GM19455 (cell line): Measurements from ENCODE around the gene RARA.
A peak's percentile ranks its signal among the peaks of the same experiment; 100 is the strongest.

ENCODE experiments used
- ATAC-seq: cut with Tn5 transposase; IDR thresholded peaks from one replicate; pipeline ENCODE4 v1.9.1; 2021; ENCODE audit not compliant: unreplicated experiment

Gene RARA

GRCh38 chr17:40309031-40309948, at the start of gene RARA:
Gene RARA (plus strand): TSS chr17:40309180. CDS start chr17:40331219, 22,039 bp downstream.
- ATAC-seq, result no peak

- ATAC-seq, result no peak
Observed at GRCh38 chr17:40259505-40259904, 49.5 kb upstream of the RARA start.

- ATAC-seq, result no peak
Observed at GRCh38 chr17:40260528-40260927, 48.5 kb upstream of the RARA start.

DNA sequence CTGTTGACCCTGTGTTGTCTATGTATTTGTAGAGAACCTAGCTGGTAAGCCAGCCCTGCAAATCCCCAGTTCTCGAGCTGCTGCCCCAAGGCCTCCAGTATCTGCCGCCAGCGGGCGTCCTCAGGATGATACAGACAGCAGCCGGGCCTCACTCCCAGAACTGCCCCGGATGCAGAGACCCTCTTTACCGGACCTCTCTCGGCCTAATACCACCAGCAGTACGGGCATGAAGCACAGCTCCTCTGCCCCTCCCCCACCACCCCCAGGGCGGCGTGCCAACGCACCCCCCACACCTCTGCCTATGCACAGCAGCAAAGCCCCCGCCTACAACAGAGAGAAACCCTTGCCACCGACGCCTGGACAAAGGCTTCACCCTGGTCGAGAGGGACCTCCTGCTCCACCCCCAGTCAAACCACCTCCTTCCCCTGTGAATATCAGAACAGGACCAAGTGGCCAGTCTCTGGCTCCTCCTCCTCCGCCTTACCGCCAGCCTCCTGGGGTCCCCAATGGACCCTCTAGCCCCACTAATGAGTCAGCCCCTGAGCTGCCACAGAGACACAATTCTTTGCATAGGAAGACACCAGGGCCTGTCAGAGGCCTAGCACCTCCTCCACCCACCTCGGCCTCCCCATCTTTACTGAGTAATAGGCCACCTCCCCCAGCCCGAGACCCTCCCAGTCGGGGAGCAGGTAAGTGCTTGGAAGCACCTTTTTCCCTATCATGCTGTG, 44.4 kb upstream of the RARA start:
- ATAC-seq, result no peak

- ATAC-seq, result no peak
Observed at GRCh38 chr17:40265337-40265736, 43.6 kb upstream of the RARA start.

DNA sequence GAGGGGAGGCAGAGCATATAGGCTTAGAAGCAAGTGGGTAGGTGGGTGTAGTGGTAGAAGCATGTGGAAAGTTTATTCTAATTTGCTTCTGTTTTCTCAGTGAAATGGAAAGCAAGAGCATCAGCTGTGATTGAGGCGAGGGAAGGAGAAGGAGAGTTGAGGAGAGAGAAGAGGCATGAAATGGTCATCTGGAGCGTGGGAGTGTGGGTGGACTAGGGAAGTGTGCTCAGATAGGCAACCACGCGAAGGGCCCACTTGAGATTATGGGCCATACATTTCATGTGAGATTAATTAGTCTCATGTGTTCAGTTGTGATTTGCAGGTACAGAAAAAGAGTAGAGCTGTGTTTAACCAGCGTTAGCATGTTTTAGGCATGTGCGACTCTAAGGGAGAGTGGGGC, 42.1 kb upstream of the RARA start:
- ATAC-seq, result no peak

GRCh38 chr17:40268141-40268712, 40.8 kb upstream of the RARA start:
- no peak for ATAC-seq

DNA sequence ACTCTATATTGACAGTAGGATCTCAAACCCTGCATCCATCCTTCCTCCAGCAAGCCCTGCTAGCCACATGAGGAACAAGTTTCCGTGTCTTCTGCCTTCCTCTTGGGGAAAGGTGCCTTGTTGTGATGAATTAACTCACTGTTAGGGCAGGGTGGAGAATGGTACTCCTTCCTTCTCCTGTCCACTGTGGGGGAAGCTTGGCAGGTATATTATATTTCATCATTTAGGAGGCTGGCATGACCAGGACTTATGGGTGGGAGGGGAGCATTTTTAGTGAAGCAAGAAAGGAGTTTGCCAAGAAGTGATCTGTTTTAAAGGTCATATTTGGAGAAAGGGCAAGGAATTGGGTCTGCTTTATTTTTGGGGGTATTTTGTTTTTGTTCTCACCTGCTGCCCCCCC, 30.6 kb upstream of the RARA start:
- no peak for ATAC-seq

DNA sequence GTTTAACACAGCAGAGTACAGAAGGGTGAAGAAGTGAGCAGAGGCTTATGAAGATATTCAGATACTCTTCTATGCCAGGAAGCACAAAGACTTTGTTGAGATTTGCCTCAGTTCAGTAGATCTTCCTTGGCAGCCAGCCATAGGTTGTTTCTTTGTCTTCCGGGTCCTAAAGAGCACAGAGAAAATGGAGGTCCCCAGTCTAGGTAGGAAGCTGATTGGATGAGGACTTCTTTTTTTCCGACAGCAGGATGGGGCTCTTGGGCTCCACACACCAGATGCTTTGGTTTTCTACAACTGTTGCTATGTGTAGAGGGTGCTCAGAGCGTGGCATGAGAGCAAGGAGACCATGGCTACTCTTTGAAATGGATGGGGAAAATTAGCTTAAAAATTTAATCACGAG, 29.6 kb upstream of the RARA start:
- no peak for ATAC-seq

- ATAC-seq, result no peak
Observed at GRCh38 chr17:40281663-40282062, 27.3 kb upstream of the RARA start.

- no peak for ATAC-seq
Observed at GRCh38 chr17:40283662-40284061, 25.3 kb upstream of the RARA start.

- ATAC-seq, result no peak
Observed at GRCh38 chr17:40284085-40284713, 24.8 kb upstream of the RARA start.

DNA sequence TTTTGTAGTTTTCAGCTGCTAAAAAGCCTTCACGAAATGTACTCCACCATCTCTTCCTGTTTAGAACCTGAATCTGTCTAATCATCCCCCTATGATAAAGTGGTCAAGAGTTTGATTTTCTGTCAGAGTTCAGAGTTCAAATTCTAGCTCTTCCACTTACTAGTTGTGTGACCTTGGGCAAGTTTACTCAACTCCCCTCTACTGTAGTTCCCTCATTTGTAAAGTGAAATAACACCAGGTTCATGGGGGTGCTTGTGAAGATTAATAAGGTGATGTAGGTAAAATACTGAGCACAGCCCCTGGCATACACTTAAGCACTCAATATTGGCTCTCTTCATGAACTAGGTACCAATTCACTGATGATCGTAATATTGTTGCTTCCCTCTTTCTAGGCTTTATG, 22.5 kb upstream of the RARA start:
- no peak for ATAC-seq

- ATAC-seq, result peak; percentile 6
Observed at GRCh38 chr17:40287159-40287493, 21.9 kb upstream of the RARA start.

DNA sequence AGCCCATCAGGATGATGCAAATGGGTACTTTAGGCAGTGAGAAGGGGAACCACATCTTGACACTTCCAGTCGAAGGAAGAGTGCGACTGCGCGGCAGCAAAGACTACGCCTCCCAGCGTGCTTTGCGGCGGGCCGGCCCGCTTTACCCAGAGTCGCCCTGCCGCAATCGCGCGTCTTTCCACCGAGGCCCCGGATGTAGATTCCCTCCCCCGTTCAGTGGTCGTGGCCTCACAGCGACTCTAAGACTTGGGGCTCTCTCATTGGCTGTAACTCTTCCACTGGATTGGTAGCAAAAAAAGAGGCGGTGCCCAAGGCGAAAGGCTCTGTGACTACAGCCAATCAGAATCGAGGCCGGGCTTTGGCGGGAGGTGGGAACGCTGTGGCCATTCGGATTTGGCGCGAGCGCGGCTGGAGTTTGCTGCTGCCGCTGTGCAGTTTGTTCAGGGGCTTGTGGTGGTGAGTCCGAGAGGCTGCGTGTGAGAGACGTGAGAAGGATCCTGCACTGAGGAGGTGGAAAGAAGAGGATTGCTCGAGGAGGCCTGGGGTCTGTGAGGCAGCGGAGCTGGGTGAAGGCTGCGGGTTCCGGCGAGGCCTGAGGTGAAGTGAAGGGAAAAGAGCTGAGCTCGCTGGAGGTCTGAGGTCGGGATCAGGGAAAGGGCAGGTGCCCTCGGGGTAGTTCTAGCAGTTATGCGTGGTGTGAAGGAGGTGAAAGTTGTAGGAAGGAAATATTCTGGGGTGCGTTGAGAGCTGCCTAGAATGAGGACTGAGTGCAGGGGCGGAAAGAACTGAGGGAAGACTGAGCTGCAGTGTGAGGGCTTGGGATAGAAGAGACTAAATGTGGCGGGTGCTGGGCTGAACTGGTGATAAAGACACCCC, 21.2 kb upstream of the RARA start, which contains the start of gene CDC6:
CDC6 (plus strand) TSS at position 386 of the 876 bp plus-strand sequence. CDS start 1,542 bp downstream, outside the sequence.
- peak; percentile 95 for ATAC-seq

DNA sequence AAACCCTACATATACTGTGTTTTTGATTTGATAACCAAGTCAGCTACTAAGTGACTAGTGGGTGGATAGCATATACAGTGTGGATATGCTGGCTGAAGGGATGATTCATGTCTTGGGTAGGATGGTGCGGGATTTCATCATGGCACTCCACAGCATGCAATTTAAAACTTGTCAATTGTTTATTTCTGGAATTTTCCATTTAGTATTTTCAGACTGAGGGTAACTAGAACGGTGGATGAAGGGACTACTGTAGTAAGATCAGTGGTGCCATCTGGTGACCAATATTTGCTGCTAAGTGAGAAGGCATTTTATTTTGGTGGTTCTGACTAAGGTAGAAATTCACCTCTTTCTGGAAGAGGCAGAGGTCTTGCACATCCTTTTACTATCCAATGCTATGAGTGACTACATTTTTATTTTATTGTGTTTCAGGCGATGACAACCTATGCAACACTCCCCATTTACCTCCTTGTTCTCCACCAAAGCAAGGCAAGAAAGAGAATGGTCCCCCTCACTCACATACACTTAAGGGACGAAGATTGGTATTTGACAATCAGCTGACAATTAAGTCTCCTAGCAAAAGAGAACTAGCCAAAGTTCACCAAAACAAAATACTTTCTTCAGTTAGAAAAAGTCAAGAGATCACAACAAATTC, 18.2 kb upstream of the RARA start:
- ATAC-seq, result no peak

DNA sequence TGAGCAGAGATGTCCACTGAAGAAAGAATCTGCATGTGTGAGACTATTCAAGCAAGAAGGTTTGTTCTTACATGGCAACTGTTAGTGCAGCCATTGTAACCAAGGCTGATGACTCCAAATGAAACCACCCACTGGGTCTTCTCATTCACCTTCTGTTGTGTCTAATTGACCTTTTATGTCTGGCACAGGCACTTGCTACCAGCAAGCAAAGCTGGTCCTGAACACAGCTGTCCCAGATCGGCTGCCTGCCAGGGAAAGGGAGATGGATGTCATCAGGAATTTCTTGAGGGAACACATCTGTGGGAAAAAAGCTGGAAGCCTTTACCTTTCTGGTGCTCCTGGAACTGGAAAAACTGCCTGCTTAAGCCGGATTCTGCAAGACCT, 17.7 kb upstream of the RARA start:
- no peak for ATAC-seq

- no peak for ATAC-seq
Observed at GRCh38 chr17:40293363-40293762, 15.6 kb upstream of the RARA start.

GRCh38 chr17:40295488-40296436, 13.2 kb upstream of the RARA start:
- no peak for ATAC-seq
